GM19043 (cell line): ENCODE data around the gene CYP27A1.

Experiments used
- ATAC-seq: cut with Tn5 transposase; IDR thresholded peaks from one replicate; pipeline ENCODE4 v1.9.1; 2021; ENCODE audit warnings: low read depth; ENCODE audit not compliant: unreplicated experiment

Gene CYP27A1

DNA sequence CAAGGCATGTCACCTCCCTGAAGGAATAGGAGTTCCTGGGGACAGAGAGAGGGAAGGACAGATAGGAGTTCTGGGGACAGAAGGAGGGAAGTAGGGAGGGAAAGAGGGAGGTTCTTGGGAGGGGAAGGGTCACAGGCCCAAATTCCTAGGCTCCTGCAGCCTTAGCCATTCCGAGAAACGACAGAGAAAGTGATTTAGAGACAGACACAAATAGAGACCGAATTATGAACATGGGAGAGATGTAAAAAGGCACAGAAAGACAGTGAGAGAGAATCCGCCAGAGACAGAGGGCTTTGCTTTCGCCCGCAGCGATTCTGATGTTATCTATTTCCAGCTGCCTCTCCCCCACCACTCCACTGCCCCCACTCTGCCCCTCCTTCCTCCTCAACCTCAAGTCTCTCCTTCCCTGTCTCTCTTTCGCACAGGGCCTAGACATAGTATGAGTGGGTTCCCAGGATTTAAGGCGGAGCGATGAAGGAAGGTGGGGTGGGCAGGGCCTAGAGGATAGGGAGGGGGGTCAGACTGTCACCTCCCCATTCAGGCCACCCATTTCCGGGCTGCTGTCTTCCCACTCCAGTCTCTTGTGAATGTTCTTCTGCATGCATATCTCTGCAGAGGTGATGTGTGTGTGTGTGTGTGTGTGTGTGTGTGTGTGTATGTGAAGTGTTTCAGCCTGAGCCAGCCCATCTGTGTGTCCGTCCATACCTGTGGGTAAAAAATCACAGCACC lies 74.4 kb downstream of the CYP27A1 start:
- ATAC-seq = no peak

- ATAC-seq = no peak
These were observed 74.9 kb downstream of the CYP27A1 start for GRCh38 chr2:218856896-218857243.

DNA sequence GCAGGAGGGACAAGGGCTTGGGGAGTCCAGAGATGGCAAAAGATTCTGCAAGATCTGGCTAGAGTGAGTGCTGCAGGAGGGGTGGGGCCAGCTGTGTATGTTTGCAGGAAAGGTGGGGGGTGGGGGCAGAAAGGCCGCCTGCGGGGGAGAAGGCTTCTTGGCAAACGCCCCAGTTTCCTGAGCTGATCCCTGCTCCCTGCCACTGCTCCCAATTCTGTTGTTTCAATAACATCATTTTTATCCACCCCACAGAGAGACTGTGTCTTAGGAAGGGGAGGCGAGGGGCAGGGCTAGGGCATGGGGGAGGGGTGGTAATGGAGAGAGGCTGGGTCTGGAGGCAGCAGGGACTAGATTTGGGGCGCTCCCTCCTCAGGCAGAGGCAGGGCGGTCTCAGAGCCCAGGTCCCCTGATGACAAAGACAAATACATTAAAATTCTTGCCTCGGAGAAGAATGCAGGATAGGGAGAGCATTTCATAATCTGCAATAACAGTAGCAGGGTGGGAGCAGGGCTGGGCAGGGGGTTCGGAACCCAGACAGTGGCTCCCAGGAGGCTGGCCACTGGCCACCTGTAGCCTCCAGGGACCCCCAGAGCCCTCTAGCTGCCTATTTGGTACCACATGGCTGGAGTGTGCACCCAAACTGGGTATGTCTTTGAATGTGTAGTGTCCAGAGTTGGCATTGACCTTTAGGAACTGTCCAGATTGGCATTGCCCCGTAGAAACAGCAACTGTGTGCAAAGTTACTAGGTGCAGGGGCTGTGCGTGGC lies 75.6 kb downstream of the CYP27A1 start:
- no peak for ATAC-seq

- no peak for ATAC-seq
These were observed 76.1 kb downstream of the CYP27A1 start for GRCh38 chr2:218858138-218858445.

DNA sequence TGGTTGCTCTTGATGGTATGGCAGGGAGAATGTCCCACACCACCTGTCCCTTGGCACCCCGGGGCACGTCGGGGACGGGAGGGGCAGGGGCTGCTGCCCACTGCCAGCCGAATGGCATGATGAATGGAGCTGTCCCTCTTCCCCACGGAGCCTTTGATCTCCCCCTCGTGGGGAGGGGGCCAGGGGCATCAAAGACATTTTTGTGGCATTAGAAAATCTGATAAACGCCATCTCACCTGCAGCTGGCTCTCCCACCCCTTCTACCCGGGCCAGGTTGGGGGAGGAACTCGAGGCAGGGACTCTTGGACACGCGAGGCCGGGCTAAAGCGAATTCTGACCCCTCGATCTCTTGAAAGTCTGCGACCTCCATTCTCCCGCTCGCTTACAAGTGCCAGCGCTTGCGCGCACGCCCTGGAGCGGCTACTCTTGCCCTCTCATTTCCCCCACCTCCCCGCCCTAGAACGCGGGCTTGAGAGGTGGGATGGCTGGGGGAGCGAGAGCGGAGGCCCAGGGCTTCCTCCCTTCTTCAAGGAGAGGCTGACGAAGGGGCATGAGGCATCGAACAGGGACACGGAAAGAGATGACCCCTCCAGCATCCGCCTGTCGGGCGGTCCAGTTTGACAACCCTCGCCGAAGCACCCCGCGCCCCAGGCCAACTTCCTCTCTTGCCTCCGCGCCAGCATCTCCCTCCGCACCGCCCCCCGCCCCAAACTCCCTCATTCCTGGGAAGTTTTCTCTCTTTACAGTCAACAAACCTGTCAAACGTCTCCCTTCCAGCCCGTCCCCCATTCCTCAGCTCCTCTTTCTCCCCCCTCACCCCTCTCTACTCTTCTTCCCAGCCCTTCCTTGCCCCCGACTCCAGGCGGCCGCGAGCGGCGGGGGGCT lies 77.0 kb downstream of the CYP27A1 start:
- ATAC-seq = no peak

GRCh38 chr2:218859556-218859987 lies 77.6 kb downstream of the CYP27A1 start, which contains the start of gene WNT6:
Gene WNT6, plus strand, starts transcription at chr2:218859805. Its CDS starts 233 bp downstream, at chr2:218860038.
- ATAC-seq = no peak

DNA sequence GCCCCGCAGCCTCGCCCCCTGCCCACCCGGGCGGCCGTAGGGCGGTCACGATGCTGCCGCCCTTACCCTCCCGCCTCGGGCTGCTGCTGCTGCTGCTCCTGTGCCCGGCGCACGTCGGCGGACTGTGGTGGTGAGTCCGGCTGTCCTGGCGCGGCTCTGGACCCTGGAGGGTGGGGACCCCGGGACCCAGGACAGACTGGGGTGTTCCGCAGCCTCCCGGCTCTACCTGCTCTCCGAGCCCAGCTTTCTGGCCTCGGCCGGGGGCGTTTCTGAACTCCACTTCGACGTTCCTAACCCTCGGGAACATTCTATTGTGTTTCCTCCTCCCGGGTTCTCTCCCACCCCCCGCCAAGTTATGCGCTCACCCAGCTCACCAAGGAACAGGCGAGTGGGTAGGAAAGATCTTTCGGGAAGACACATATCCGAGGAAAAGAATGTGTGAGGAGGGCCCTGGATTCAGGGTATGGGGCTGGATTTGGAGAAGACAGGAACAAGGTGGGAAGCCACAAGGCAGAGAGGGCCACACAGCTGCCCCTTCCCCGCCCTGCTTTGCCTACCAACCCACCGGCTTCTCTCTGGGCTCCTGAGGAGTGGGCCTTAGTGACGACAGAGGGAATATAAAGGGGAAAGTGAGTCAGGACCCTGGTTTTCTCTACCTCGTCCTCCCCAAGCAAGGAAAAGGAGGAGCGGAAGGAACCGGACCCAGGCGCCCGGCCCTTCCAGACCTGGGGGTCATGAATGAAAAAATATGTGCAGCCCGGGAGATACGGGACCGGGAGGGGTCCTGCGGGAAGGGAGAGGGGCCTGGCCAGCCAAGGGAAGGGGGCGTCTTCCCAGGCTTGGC lies 78.3 kb downstream of the CYP27A1 start:
- no peak for ATAC-seq

DNA sequence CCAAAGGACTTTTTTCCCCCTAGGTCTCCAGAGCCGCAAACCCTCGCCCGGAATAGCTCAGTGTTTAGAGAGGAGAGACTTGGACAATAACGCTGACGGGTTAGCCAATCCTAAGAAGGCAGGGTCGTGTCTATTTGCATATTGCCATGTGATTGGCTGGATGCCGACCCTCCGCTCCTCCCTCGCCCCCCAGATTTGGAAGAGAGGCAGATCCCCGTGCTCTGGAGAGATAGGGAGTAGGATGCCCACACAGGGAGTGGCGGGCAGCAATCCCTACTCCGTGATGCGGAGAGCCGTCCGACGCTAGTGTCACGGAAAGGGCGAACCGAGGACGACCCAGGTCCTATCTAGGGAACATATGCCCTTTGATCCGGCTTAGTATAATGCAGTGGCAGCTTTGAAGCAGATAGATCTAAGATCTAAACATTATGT lies 79.0 kb downstream of the CYP27A1 start:
- ATAC-seq = no peak

DNA sequence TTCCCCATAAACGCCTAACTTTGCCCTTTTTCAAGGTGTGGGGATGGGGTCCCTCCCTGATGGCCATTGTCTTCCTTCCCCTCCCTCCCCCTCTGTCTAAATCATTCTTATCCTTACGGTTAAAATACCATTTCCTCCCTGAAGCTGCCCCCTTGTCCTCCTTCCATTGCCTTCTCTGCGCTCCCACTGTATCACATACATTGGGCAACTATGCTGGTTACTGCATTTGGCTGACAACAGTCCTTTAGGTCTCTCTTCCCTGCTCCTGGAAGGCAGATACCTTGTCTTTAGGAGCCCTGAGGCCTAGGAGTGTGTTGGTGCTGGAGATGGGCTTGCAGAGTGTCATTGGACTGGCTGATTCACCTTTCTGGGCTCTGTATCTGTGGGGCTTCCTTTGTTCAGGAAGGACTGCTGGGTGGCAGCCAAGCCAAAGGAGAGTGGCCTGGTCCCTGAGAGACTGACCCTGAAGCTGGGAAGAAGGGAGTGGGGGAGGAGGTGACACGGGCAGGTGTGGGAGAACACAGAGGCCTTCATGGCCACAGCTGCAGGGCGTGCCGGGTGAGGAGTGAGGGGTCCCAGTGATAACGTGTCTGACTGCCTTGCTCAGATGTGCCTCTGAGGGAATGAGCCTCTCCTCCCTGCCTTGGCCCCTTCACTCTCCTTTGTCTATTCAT lies 79.8 kb downstream of the CYP27A1 start:
- no peak for ATAC-seq

GRCh38 chr2:218863021-218863520 lies 81.1 kb downstream of the CYP27A1 start:
- no peak for ATAC-seq
